HFF-Myc (cell line): Measurements from ENCODE around the gene ZNF428.

Experiments used
- DNase-seq: peaks from one replicate; pipeline ENCODE4 v3.0.0-alpha.2; 2011; ENCODE audit warnings: low read depth; ENCODE audit errors: extremely low read depth
- H3K4me3 ChIP-seq: replicated peaks from 2 replicates; pipeline ENCODE4 v1.5.1; 2011; ENCODE audit warnings: low read depth, mild to moderate bottlenecking, control low read depth, low read length
- TF ChIP-seq, protein P1 (sequence below): IDR thresholded peaks from 2 replicates; pipeline ENCODE4 v1.5.1; 2012; ENCODE audit warnings: mild to moderate bottlenecking, low read depth, low read length, control low read depth; ENCODE audit errors: missing control alignments

Gene ZNF428

DNA sequence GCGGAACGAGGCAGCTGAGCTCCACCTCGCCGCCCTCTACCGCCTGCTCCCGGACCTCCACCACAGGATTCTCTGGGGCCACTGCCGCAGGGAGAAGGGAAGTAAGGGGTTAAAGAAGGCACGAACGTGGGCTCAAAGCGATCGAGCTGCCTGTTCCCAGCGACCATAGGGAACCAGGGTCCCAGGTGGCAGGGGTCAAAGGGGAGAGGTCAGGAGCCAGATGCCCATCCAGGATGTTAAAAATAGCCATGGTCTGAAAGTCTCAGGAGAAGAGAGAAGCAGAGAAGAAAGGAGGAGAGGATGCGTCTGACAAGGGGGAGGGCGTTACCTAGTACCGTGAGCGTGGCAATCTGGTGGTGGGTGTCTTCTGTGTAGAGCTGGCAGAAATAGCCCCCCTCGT is 7.4 kb upstream of the ZNF428 start:
- no peak for DNase-seq
- no peak overlapping the region for H3K4me3 ChIP-seq
- TF ChIP-seq, protein P1, sequence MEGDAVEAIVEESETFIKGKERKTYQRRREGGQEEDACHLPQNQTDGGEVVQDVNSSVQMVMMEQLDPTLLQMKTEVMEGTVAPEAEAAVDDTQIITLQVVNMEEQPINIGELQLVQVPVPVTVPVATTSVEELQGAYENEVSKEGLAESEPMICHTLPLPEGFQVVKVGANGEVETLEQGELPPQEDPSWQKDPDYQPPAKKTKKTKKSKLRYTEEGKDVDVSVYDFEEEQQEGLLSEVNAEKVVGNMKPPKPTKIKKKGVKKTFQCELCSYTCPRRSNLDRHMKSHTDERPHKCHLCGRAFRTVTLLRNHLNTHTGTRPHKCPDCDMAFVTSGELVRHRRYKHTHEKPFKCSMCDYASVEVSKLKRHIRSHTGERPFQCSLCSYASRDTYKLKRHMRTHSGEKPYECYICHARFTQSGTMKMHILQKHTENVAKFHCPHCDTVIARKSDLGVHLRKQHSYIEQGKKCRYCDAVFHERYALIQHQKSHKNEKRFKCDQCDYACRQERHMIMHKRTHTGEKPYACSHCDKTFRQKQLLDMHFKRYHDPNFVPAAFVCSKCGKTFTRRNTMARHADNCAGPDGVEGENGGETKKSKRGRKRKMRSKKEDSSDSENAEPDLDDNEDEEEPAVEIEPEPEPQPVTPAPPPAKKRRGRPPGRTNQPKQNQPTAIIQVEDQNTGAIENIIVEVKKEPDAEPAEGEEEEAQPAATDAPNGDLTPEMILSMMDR = no peak

DNA sequence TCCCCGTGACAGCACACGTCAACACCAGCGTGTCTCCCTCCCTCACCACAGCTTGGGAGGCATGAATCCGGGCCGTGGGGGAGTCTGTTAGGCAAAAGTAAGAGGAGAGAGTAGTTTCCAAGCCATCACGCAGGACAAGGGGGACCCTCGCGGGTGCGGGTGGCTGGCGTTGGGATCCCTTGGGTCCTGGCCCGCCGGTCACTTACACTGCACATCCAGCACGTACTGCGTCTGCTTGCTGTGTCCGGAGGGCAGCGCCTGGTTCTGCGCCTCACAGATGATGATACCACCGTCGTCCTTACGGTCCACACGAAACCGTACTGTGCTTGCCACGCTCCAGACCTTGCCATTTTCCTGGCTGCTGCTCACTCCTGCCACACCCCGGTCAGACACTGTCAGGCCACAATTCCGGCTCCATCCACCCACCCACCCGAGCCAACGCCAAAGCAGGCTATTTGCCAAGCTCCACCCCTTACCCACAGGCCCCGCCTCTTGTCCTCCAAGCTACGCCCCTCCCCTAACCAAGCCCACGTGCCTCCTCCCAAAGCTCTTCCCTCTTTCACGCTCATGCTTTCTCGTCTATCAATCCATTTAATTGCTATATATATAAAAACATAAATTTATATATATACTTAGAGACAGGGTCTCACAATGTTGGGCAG is 6.6 kb upstream of the ZNF428 start:
- DNase-seq = no peak
- TF ChIP-seq, protein P1 = no peak
- no peak overlapping the region for H3K4me3 ChIP-seq

DNA sequence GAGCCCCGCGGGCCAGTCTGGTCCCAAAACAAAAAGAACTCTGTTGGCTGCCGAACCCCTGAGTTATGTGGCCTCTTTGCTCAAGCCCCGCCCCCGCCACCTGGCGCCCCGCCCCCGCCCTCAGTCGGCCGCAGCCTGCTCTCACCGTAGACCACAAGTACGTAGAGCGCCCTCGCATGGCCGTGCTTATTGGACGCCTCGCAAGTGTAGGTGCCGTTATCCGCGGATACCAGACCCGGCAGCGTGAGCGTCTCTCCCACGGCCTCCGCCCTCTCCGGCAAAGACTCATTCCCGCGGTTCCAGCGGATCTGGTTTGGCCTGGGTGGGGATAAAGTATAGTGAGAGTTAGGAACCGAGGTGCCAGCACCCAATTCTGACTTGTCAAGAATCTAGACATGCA is 5.5 kb upstream of the ZNF428 start:
- TF ChIP-seq, protein P1 = no peak
- no peak overlapping the region for H3K4me3 ChIP-seq
- DNase-seq = no peak

DNA sequence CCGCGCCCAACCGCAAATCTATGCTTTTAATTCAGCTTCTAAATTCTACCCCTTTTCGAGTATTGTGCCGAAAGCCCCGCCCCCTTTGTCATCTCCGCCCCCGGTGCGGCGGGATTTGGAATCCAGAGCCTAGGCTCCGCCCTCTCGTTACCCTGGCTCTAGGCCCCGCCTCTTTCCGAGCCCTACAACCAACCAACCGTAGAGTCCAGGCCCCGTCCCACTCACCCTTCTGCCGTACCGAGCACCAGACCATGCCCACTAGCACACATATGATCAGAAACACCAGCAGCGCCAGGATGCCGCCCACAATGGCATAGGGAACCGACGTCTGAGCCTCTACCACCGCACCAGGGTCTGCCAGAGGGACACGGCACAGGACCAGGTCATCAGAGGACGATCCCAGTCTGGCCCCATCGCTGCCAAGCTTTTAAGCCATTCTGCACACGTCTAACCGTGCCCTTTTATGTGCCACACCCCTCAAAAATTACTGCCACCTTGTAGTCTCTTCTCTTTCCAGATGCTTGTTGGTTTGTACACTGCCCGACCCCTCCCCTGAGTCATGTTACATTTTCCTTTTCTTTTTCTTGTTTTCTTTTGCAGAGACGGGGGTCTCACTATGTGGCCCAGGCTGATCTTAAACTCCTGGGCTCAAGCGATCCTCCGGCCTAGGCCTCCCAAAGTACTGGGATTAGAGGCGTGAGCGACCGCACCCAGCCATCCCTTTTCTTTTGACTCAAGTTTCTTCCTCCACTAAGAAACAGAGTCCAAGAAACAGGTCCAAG is 4.7 kb upstream of the ZNF428 start:
- TF ChIP-seq, protein P1 = no peak
- no peak for DNase-seq
- H3K4me3 ChIP-seq = no peak overlapping the region

DNA sequence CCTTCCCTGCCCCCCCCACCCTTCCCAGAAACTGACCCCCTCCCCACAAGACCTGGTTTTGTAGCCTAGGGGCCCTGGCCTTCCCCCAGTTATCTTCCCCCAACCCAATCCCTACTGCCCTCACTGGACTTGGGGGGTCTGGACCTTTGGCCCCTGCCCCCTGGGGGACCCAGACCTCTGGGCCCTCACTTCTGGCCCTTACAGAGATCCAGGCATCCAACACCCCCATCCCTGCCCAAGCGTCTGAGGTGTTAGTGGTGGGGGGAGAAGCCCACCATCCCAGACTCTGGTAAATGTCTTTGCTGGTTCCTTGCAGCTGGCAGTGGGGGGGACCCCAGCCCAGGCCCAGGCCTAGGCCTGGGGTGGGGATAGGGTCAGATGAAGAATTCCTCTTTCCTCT is 3.5 kb upstream of the ZNF428 start:
- TF ChIP-seq, protein P1 = no peak
- no peak for DNase-seq
- no peak overlapping the region for H3K4me3 ChIP-seq

DNA sequence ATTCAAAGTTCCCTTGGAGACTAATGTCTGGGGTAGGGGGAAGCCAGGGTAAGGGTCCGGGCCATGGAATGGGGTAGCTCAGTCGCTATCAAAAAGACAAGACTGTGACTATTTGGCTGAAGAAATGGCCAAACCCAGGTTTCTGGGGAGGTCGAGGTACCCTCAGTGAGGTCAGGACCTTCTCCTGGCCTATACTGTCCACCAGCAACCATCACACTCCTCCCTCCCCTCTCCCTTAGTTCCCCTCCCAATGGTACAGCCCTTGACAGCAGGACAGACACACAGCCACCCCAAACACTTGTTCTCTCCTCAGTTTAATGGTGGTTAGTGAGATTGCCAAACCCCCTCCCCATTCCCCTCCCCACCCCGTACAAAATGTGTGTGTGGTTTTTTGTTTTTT is 2.6 kb upstream of the ZNF428 start:
- no peak overlapping the region for H3K4me3 ChIP-seq
- TF ChIP-seq, protein P1 = no peak
- no peak for DNase-seq
